Suprapubic skin (tissue), 4 donors: ENCODE measurements around the gene SAMM50.

Experiments used
- POLR2A ChIP-seq, 2 donors: fragments of 450-650 bp; IDR thresholded peaks; one replicate each; pipeline ENCODE4 v1.6.1; 2017; ENCODE audit warnings: antibody characterized with exemption in 2 of 2, mild to moderate bottlenecking in 2 of 2, moderate library complexity in 2 of 2
- POLR2AphosphoS5 ChIP-seq, 3 donors: sonication (generic); formaldehyde crosslinking; IDR thresholded peaks; one replicate each; pipeline ENCODE4 v1.6.1; 2017; ENCODE audit warnings: antibody characterized with exemption in 3 of 3
- TF ChIP-seq, protein P1 (sequence below), 2 donors: fragments of 200-600 bp in 1 of 2; fragments of 450-650 bp in 1 of 2; sonication (generic) in 1 of 2; IDR thresholded peaks; one replicate each; pipeline ENCODE4 v1.5.1; 2016 to 2019; ENCODE audit warnings: antibody characterized with exemption in 2 of 2, mild to moderate bottlenecking in 1 of 2, moderate library complexity in 1 of 2

DNA sequence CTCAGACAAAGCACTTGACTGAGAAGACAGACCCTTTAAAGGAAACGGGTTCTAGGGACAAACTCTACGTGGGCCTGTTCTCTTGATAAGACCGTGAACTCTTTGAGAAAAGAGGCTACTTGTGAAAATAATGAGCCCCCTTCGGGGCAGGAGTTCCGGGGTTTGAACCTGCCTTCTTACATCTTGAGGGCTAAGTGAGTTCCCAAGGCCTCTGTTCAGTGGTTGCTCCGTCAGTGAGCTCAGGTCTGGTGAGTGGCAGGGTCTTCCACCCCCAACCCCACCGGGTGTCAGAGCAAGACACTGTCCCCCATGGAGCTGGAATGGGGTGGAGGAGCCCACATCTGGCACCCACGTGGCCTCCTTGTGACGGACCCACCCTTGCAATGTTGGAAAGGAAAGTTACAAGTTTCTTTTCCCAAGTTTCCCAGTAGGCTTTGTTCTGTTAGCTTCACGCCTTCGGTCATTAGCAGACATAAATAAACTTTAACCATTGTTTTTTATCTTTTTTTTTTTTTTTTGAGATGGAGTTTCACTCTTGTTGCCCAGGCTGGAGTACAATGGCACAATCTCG is 6.3 kb upstream of the SAMM50 start:
- TF ChIP-seq, protein P1, sequence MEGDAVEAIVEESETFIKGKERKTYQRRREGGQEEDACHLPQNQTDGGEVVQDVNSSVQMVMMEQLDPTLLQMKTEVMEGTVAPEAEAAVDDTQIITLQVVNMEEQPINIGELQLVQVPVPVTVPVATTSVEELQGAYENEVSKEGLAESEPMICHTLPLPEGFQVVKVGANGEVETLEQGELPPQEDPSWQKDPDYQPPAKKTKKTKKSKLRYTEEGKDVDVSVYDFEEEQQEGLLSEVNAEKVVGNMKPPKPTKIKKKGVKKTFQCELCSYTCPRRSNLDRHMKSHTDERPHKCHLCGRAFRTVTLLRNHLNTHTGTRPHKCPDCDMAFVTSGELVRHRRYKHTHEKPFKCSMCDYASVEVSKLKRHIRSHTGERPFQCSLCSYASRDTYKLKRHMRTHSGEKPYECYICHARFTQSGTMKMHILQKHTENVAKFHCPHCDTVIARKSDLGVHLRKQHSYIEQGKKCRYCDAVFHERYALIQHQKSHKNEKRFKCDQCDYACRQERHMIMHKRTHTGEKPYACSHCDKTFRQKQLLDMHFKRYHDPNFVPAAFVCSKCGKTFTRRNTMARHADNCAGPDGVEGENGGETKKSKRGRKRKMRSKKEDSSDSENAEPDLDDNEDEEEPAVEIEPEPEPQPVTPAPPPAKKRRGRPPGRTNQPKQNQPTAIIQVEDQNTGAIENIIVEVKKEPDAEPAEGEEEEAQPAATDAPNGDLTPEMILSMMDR (IDR thresholded peaks at IDR 0.05) = no peak
- TF ChIP-seq POLR2AphosphoS5 (IDR thresholded peaks at IDR 0.05) (no peak), POLR2A (IDR thresholded peaks at IDR 0.05) (no peak)
